Breast epithelium (tissue), 3 donors: ENCODE measurements around the gene EHD3.

Experiments used
- POLR2A ChIP-seq: fragments of 450-650 bp; IDR thresholded peaks from one replicate; pipeline ENCODE4 v1.6.1; 2016; ENCODE audit warnings: antibody characterized with exemption, mild to moderate bottlenecking, moderate library complexity
- POLR2AphosphoS5 ChIP-seq, 3 donors: sonication (generic); formaldehyde crosslinking; IDR thresholded peaks; one replicate each; pipeline ENCODE4 v1.6.1; 2017; ENCODE audit warnings: antibody characterized with exemption in 3 of 3
- TF ChIP-seq, protein P1 (sequence below), 3 donors: fragments of 450-650 bp; IDR thresholded peaks; one replicate each; pipeline ENCODE4 v1.5.1; 2016 to 2017; ENCODE audit warnings: antibody characterized with exemption in 3 of 3, mild to moderate bottlenecking in 3 of 3, moderate library complexity in 3 of 3

DNA sequence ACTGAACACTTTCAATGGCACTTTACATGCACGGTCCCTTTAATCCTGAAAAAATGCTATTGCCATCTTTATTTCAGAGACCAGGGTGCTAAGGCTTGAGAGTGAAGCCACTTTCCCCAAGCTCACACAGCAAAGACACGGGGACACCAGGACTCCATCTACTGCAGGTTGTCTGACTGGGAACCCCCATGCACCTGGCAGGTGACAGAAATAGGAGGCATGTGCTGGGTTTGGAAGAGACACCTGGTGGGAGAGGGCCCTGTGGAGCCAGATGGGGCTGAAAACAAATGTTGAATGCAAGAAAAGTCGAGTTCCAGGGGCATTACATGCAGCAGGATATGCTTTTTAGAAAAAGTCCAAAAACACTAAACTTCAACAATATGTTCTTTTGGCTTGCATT, 5.2 kb upstream of the EHD3 start:
- no peak for TF ChIP-seq POLR2AphosphoS5 (IDR thresholded peaks at IDR 0.05)
- TF ChIP-seq, protein P1, sequence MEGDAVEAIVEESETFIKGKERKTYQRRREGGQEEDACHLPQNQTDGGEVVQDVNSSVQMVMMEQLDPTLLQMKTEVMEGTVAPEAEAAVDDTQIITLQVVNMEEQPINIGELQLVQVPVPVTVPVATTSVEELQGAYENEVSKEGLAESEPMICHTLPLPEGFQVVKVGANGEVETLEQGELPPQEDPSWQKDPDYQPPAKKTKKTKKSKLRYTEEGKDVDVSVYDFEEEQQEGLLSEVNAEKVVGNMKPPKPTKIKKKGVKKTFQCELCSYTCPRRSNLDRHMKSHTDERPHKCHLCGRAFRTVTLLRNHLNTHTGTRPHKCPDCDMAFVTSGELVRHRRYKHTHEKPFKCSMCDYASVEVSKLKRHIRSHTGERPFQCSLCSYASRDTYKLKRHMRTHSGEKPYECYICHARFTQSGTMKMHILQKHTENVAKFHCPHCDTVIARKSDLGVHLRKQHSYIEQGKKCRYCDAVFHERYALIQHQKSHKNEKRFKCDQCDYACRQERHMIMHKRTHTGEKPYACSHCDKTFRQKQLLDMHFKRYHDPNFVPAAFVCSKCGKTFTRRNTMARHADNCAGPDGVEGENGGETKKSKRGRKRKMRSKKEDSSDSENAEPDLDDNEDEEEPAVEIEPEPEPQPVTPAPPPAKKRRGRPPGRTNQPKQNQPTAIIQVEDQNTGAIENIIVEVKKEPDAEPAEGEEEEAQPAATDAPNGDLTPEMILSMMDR (IDR thresholded peaks at IDR 0.05), result no peak
- TF ChIP-seq POLR2A, result no peak
